NT2/D1 (cell line): Measurements from ENCODE around the gene SRPK2.

Source experiments
- SUZ12 ChIP-seq: IDR thresholded peaks from 2 replicates; pipeline ENCODE4 v1.6.1; 2011; ENCODE audit not compliant: insufficient read length, insufficient read depth; ENCODE audit errors: extremely low read depth
- YY1 ChIP-seq: IDR thresholded peaks from 2 replicates; pipeline ENCODE4 v1.6.1; 2011; ENCODE audit not compliant: insufficient read length, insufficient read depth
- ZNF274 ChIP-seq: IDR thresholded peaks from 2 replicates; pipeline ENCODE4 v1.6.1; 2011; ENCODE audit warnings: mild to moderate bottlenecking, low read depth, low read length

DNA sequence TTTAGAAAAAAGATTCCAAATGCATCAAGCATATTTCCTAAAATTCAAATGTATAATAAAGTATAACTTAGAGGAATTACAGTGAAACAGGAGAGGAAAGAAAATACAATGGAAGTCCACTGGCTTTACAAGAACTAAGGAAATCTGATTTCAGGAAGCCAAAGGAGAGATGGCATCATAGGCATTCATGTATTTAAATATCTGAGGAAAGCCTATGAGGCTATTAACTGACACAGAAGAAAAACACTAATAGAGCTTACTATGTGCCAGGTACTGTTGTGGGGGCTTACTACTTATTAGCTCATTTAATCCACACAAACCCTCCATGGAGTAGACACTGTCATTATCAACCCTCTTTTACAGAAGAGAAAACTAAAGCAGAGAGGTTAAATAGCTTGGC lies 92.2 kb downstream of the SRPK2 start:
- TF ChIP-seq ZNF274 (no peak), YY1 (no peak), SUZ12 (no peak)
